SK-N-SH treated with all-trans-retinoic acid at 6 μM for 48 hours (cell line): Measurements from ENCODE around the gene LHX5.

ENCODE experiments used
- ATAC-seq: fragments of 200-7000 bp; cut with Tn5 transposase; 3 replicates; pipeline ENCODE4 v1.9.1; 2020; ENCODE audit warnings: mild to moderate bottlenecking, moderate library complexity
- ARNTL ChIP-seq: fragments of 450-650 bp; formaldehyde crosslinking; IDR thresholded peaks from 2 replicates; pipeline ENCODE4 v1.5.0; 2020; ENCODE audit warnings: low read depth, mild to moderate bottlenecking, moderate library complexity, borderline replicate concordance
- BACH2 ChIP-seq: fragments of 250-450 bp; sonication (Bioruptor Pico); IDR thresholded peaks from 2 replicates; pipeline ENCODE4 v1.9.0; 2021; ENCODE audit warnings: mild to moderate bottlenecking, borderline replicate concordance
- CREB5 ChIP-seq: fragments of 250-450 bp; sonication (Bioruptor Pico); IDR thresholded peaks from 2 replicates; pipeline ENCODE4 v1.5.1; 2020; ENCODE audit warnings: low read depth, mild to moderate bottlenecking, moderate library complexity
- CSDC2 ChIP-seq: fragments of 250-450 bp; sonication (Bioruptor Pico); IDR thresholded peaks from 2 replicates; pipeline ENCODE4 v1.5.0; 2020; ENCODE audit warnings: mild to moderate bottlenecking, moderate library complexity
- ESRRG ChIP-seq: fragments of 250-450 bp; sonication (Bioruptor Pico); IDR thresholded peaks from 2 replicates; pipeline ENCODE4 v1.6.1; 2021; ENCODE audit warnings: mild to moderate bottlenecking
- GLIS3 ChIP-seq: fragments of 250-450 bp; sonication (Bioruptor Pico); IDR thresholded peaks from 2 replicates; pipeline ENCODE4 v1.5.0; 2020; ENCODE audit warnings: mild to moderate bottlenecking, moderate library complexity
- OSR1 ChIP-seq: fragments of 250-450 bp; sonication (Bioruptor Pico); IDR thresholded peaks from 2 replicates; pipeline ENCODE4 v1.8.0; 2022; ENCODE audit warnings: moderate library complexity, mild to moderate bottlenecking, inconsistent platforms
- PATZ1 ChIP-seq: fragments of 250-450 bp; sonication (Bioruptor Pico); IDR thresholded peaks from 2 replicates; pipeline ENCODE4 v1.8.0; 2020; ENCODE audit warnings: mild to moderate bottlenecking, moderate library complexity, borderline replicate concordance
- POU6F1 ChIP-seq: fragments of 250-450 bp; sonication (Bioruptor Pico); IDR thresholded peaks from 2 replicates; pipeline ENCODE4 v1.8.0; 2021; ENCODE audit warnings: low read depth, mild to moderate bottlenecking, moderate library complexity, borderline replicate concordance
- PPARA ChIP-seq: fragments of 250-450 bp; sonication (Bioruptor Pico); IDR thresholded peaks from 2 replicates; pipeline ENCODE4 v1.5.0; 2020; ENCODE audit warnings: mild to moderate bottlenecking, borderline replicate concordance
- RARB ChIP-seq: fragments of 250-450 bp; sonication (Bioruptor Pico); IDR thresholded peaks from 2 replicates; pipeline ENCODE4 v1.8.0; 2021; ENCODE audit warnings: mild to moderate bottlenecking, moderate library complexity
- SNAI2 ChIP-seq: fragments of 250-450 bp; sonication (Bioruptor Pico); IDR thresholded peaks from 2 replicates; pipeline ENCODE4 v1.5.0; 2020; ENCODE audit warnings: mild to moderate bottlenecking, moderate library complexity
- TCF4 ChIP-seq: fragments of 250-450 bp; sonication (Bioruptor Pico); IDR thresholded peaks from 2 replicates; pipeline ENCODE4 v1.8.0; 2021; ENCODE audit warnings: mild to moderate bottlenecking, moderate library complexity, borderline replicate concordance
- TOX ChIP-seq: fragments of 250-450 bp; sonication (Bioruptor Pico); IDR thresholded peaks from 2 replicates; pipeline ENCODE4 v1.8.0; 2021; ENCODE audit warnings: mild to moderate bottlenecking, moderate library complexity, borderline replicate concordance
- TSHZ2 ChIP-seq: fragments of 250-450 bp; sonication (Bioruptor Pico); IDR thresholded peaks from 2 replicates; pipeline ENCODE4 v1.5.0; 2020; ENCODE audit warnings: mild to moderate bottlenecking, moderate library complexity
- ZFP3 ChIP-seq: fragments of 250-450 bp; sonication (Bioruptor Pico); IDR thresholded peaks from 2 replicates; pipeline ENCODE4 v1.5.0; 2020; ENCODE audit warnings: mild to moderate bottlenecking, moderate library complexity
- ZNF565 ChIP-seq: fragments of 450-650 bp; formaldehyde crosslinking; conservative IDR thresholded peaks from 2 replicates; pipeline ENCODE4 v1.5.0; 2020; ENCODE audit warnings: low read depth, mild to moderate bottlenecking, moderate library complexity
- ZNF70 ChIP-seq: fragments of 450-650 bp; formaldehyde crosslinking; IDR thresholded peaks from 2 replicates; pipeline ENCODE4 v1.5.0; 2020; ENCODE audit warnings: mild to moderate bottlenecking, moderate library complexity
- ZNF8 ChIP-seq: fragments of 450-650 bp; formaldehyde crosslinking; IDR thresholded peaks from 2 replicates; pipeline ENCODE4 v1.5.0; 2020; ENCODE audit warnings: mild to moderate bottlenecking, moderate library complexity

Gene LHX5

GRCh38 chr12:113464452-113464775 is 7.3 kb downstream of the LHX5 start:
- ATAC-seq = 0 out of 3 replicates have a peak, but pooled peaks have one; percentile 1
- TF ChIP-seq ZNF70 (CRISPR knock-in tag) (no peak), TSHZ2 (CRISPR knock-in tag) (no peak), ZNF8 (CRISPR knock-in tag) (no peak), PPARA (CRISPR knock-in tag) (no peak), RARB (CRISPR knock-in tag) (no peak), PATZ1 (CRISPR knock-in tag) (no peak), ZFP3 (CRISPR knock-in tag) (no peak), OSR1 (CRISPR knock-in tag) (no peak), ZNF565 (CRISPR knock-in tag) (no peak), GLIS3 (CRISPR knock-in tag) (no peak), SNAI2 (CRISPR knock-in tag) (no peak)

GRCh38 chr12:113463746-113464451 is 7.8 kb downstream of the LHX5 start:
- 0 out of 3 replicates have a peak, but pooled peaks have one; percentile 9 for ATAC-seq
- TF ChIP-seq SNAI2 (CRISPR knock-in tag) = no peak
- no peak for TF ChIP-seq PATZ1 (CRISPR knock-in tag)
- no peak for TF ChIP-seq ESRRG
- no peak for TF ChIP-seq ZNF565 (CRISPR knock-in tag)
- no peak for TF ChIP-seq TSHZ2 (CRISPR knock-in tag)
- TF ChIP-seq OSR1 (CRISPR knock-in tag) = no peak

GRCh38 chr12:113462998-113463745 is 8.5 kb downstream of the LHX5 start:
- TF ChIP-seq ARNTL (CRISPR knock-in tag) (no peak), CSDC2 (CRISPR knock-in tag) (no peak), GLIS3 (CRISPR knock-in tag) (no peak), BACH2 (CRISPR knock-in tag) (no peak), TOX (CRISPR knock-in tag) (no peak), POU6F1 (CRISPR knock-in tag) (no peak), ZNF8 (CRISPR knock-in tag) (no peak), OSR1 (CRISPR knock-in tag) (no peak), CREB5 (CRISPR knock-in tag) (no peak), ZNF70 (CRISPR knock-in tag) (no peak), TCF4 (CRISPR knock-in tag) (no peak)
- peak; percentile 11 for ATAC-seq
